Daoy (cell line): ENCODE data around the gene SLC4A11. TPM values are rescaled to one million over a fixed set of nuclear protein-coding genes. Genes with fewer than 3 reads are reported as not detected.
"Not testable (repeated sequence)": the region's sequence is repeated elsewhere in the genome, so short reads cannot be mapped to it uniquely, and the experiment has no call there.

ENCODE experiments used
- DNase-seq: peaks from one replicate; pipeline ENCODE4 v3.0.0-alpha.2; 2015; ENCODE audit warnings: low read depth
- total RNA-seq: library from RNA; depleted of rRNA; stranded (reverse); fragments of >200 nt; shearing (Covaris generic); gene quantifications from 2 replicates; pipeline ENCODE4 v1.2.3, GENCODE V29; 2014

Gene SLC4A11
- total RNA-seq, 1 experiment from 2014 or later, result 0.34 TPM

DNA sequence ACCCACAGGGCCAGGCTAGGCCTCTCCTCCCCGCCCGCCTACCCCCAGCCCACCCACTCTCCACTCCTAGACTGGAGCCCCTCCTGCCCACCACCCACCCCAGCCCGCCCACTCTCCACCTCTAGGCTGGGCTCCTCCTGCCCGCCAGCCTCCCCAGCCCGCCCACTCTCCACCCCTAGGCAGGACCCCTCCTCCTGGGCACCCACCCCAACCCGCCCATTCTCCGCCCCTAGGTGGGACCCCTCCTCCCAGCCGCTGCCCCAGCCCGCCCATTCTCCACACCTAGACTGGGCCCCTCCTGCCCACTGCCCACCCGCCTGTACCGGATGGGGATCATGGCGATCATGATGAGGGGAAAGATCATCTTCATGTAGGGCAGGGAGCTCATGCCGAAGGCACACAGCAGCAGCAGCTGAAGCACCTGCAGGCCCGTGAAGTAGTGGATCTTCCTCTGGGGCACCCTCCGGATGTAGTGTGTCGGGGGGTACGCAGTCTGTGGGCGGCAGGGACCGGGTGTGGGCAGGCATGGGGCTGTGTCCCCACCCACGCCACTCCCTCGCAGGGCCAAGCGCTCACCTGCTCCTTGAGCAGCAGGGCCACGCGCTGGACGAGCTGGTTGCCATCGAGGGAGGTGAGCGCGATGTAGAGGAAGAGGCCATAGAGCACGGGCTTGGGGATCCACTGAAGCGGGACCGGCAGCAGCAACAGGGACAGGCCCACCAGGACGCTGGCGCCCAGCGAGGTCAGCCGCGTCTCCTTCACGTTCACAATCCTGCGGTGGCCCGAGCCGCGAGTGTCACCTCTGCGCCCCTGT is 10.8 kb downstream of the SLC4A11 start:
- DNase-seq, result no peak

GRCh38 chr20:3227506-3227905 is 11.5 kb downstream of the SLC4A11 start:
- DNase-seq, result no peak

GRCh38 chr20:3226864-3227263 is 12.1 kb downstream of the SLC4A11 start:
- no peak for DNase-seq

GRCh38 chr20:3226093-3226492 is 12.9 kb downstream of the SLC4A11 start:
- DNase-seq, result no peak

DNA sequence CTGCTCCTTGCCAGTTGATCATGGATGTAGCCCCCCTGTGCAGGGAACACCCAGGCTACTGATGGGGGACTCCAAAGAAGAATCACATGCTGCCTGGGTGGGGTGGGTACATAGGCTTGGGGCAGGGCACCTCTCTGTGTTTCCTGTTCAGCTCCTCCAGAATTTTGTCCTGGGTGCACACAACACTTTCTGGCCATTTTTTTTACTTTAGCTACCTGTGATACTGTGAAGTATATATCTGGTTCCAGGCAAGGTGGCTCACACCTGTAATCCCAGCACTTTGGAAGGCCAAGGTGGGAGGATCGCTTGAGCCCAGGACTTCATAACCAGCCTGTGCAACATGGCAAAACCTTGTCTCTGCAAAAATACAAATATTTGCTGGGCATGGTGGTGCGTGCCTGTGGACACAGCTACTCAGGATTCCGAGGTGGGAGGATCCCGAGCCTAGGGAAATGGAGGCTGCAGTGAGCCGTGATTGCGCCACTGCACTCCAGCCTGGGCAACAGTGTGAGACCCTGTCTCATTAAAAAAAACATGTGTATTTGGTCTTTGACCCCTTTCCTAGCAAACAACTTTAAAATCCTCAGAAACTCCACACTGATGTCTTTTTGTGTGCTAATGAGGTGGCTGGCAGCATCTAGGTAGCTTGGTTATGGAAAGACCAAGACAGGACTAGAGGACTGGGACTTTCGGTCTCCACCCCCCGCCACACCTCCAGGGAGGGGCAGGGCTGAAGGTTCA is 14.1 kb downstream of the SLC4A11 start:
- DNase-seq, result no peak

DNA sequence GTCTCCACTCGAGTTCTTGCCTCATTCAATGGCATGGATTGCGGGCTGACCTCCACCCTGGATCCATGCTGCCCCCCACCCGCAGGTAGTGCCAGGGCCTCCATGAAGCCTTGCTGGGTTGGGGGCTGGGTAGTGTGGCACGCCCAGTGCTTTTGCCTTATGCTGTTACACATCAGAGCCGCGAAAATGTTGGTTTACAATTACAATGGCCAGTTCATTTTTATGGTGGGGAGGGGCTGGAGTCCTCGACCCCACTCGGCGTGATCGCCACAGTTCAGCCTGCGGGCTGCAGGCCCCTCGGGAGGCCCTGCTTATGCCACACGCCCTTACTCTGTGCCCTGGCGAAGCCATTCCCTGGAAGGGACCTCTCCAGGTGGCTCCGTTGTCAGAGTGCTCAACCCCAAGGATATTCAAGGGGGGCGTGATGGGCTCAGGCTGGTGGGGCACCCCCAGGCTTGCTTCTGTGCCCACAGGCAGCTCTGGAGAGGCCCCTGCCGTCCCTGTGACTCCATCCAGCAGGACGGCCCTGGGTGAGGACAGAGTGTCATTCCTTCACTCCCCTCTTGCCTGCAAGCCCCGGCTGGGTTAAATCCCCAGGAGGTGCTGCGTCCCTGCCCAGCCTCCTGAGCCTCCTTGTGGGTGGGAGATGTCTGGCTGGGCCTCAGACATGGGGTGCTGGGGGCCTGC is 14.9 kb downstream of the SLC4A11 start:
- no peak for DNase-seq

DNA sequence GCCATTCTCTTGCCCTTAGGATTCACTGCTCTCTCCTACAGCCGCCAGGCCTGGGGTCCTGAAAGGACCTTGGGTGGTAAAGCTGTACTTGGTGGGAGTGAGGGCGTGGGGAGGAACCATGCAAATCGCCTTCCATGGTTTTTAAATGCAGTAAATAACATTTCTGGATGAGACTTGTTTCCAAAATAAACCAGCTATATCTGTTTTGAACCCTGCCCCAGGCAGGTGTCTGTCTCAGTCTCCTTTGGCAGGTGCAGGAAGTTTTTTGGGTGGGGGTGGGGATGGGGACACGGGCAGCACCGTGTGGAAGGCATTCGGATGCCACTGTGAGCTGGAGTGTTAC is 15.4 kb downstream of the SLC4A11 start:
- no peak for DNase-seq

DNA sequence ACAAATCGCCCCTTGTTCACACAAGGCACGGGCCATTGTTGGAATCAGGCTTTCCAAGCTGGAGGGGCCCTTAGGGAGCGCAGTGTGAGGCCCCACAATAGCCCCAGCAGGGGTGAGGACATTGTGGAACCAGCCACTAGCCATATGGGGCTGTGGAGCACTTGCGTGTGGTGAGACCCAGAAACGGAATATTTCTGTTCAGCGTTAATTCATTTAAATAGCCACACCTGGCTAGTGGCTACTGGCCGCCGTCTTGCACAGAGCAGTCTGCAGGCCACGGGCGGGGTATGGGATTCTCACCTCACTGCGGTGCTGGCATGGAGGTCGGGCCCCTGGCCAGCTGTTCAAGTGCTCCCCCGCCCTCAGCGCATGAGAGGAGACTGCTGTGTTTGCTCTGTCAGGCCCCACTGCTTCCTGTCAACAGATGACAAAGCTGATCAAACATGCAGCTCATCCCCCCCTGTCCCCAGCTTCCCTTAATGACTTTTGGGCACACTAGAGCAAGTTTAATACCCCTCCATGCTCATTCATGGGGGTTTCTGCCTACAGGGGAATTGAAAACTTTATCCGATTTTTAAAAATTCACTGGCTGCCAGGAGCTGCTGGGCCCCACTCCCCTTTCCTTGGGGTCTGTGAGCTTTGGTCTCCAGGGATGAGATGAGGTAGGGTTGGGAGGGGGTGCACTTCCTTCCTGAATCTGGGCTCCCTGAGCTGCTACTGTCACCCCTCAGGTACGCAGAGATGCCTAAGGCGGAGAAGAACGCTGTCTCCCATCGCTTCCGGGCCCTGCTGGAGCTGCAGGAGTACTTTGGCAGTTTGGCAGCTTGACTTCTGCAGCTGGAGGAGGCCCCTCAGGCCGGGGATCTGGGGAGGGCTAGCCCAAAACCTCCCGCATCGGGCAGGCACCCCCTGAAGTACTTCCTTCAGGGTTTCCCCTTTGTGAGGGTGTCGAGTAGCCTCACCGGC is 16.1 kb downstream of the SLC4A11 start:
- peak; percentile 37 for DNase-seq

- no peak for DNase-seq
These were observed 17.4 kb downstream of the SLC4A11 start for GRCh38 chr20:3221398-3222226.

GRCh38 chr20:3218307-3218988 is 20.5 kb downstream of the SLC4A11 start:
- DNase-seq, result peak; percentile 55

DNA sequence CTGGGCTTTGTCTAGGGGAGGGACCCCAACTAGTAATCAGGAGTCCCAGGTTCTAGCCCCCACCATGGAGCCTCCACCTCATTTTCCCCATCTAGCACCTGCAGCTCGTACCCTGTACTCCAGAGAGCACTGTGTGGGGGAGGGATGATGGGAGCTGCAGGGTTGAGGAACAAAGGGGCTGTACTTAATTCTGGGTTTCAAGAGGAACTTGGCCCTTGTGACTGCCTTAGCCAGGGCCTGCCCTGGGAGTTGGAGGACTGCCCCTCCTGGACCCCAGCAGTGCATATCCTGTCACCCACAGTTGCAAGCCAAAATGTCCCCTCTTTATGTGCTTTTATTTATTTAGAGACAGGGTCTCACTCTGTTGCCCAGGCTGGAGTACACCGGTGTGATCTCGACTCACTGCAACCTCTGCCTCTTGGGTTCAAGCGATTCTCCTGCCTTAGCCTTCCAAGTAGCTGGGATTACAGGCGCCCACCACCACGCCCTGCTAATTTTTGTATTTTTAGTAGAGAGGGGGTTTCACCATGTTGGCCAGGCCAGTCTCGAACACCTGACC is 23.6 kb downstream of the SLC4A11 start:
- DNase-seq, result not testable (repeated sequence)

DNA sequence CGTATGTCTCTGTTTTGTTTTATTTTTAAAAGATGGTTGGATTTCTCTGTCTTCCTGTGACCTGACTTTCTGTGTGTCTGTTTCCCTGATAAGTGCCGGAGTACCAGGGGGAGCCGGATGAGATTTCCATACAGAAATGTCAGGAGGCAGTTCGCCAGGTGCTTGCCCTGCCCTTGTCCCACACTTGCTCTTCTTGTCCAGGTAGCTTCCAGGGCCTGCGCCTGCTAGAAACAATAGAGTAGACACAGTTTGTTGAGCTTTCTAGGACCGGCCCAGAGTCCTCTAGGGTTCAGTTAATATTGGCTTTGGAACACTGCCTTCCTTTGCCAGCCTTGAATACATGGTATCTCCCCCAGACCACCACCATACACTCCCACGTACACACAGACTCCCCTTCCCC is 25.8 kb downstream of the SLC4A11 start:
- DNase-seq, result no peak

DNA sequence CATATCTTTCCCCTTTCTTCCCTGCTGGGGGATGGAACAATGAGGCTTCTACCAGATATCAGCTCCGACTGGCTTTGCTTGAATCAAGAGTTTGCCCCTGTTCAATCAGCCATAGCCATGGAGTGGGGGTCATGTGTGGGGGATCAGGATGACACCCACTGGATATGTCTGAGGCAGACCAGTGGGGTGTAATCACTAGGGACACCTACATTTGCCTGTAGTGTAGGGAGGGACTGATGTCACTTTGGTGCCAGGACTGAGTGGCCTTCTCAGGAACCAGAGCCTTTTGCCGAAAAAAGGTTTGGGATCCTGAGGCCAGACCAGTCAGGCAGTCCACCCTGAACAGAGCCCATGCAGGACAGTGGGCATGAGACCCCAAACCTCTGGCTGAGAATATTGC is 28.6 kb downstream of the SLC4A11 start:
- DNase-seq, result no peak

DNA sequence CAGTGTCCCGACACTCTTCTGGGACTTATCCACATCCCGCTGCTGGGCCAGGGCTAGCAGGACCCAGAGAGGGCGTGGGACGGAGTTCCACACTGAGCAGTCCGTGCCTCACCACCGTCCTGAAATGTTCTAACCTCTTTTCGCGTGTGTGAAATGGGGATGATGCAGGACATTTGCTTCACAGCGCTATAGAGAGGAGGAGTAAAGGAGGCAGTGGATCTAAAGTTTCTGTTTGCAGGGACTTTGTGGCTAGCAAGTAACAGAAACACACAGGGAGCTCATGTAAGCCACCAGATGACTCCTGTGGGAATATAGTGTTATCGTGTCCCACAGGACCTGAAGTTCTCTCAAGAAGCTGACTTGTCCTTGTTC is 29.1 kb downstream of the SLC4A11 start:
- no peak for DNase-seq

DNA sequence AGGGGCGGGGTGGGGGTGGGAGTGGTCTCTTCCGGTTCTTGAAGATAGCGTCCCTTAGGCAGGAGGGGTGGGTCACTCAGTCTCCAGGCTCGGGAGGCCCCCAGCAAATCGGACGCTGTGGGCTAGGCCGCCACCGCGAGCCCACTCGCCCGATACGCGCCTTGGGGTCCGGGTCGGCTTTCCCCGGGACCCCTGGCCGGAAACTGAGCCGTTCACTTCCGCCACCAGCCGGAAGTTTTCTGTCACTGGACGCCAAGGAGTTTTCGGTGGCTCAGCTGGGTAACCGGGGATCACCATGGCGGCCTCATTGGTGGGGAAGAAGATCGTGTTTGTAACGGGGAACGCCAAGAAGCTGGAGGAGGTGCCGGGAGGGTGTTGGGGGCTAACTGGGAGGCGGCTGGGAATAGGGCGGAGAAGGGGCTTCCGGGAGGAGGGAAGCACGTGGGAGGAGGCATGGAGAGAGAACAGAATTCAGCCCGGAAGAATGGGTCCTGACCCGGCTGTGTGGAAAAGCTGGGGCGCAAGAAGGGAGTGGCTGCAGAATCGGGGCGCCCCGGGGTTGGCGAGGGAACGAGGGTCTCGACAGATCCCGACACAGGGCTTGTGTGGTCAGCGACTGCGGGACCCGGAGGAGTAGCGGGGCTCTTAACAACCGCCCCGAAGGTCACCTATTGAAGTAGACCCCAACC is 29.6 kb downstream of the SLC4A11 start, which contains the start of gene ITPA:
Gene ITPA, plus strand, starts transcription at position 242 of the 689 bp plus-strand sequence. Its CDS starts 54 bp downstream, at position 296.
- DNase-seq, result peak; percentile 57

- DNase-seq, result no peak
These were observed 30.2 kb downstream of the SLC4A11 start for GRCh38 chr20:3208786-3209256.

GRCh38 chr20:3204124-3204794 is 34.7 kb downstream of the SLC4A11 start, which contains the start of gene DDRGK1:
DDRGK1 (minus strand) TSS chr20:3204682; CDS start chr20:3204627, 55 bp downstream.
- DNase-seq, result peak; percentile 83
